WERI-Rb-1 (cell line): Measurements from ENCODE around the gene PIPOX.

Experiments
- DNase-seq: peaks from one replicate; pipeline ENCODE4 v3.0.0-alpha.2; 2020
- H3K27ac ChIP-seq: fragments of 250-450 bp; sonication (Bioruptor Pico); 2 replicates; pipeline ENCODE4 v1.5.1; 2020; ENCODE audit warnings: mild to moderate bottlenecking, moderate library complexity
- H3K27me3 ChIP-seq: fragments of 250-450 bp; sonication (Bioruptor Pico); 2 replicates; pipeline ENCODE4 v1.5.1; 2021; ENCODE audit warnings: mild to moderate bottlenecking, low read depth, moderate library complexity; ENCODE audit not compliant: insufficient read depth, severe bottlenecking
- H3K36me3 ChIP-seq: fragments of 250-450 bp; sonication (Bioruptor Pico); 2 replicates; pipeline ENCODE4 v1.5.1; 2020; ENCODE audit warnings: mild to moderate bottlenecking, moderate library complexity
- H3K4me3 ChIP-seq: 2 replicates; pipeline ENCODE4 v1.5.1; 2011; ENCODE audit warnings: low read depth, mild to moderate bottlenecking, control low read depth, low read length
- H3K9me3 ChIP-seq: fragments of 250-450 bp; sonication (Bioruptor Pico); 2 replicates; pipeline ENCODE4 v1.5.1; 2021; ENCODE audit warnings: mild to moderate bottlenecking, moderate library complexity; ENCODE audit not compliant: severe bottlenecking
- CTCF ChIP-seq: IDR thresholded peaks from 2 replicates; pipeline ENCODE4 v1.5.1; 2011; ENCODE audit warnings: low read depth, mild to moderate bottlenecking, control low read depth, inconsistent platforms, low read length

Gene PIPOX

DNA sequence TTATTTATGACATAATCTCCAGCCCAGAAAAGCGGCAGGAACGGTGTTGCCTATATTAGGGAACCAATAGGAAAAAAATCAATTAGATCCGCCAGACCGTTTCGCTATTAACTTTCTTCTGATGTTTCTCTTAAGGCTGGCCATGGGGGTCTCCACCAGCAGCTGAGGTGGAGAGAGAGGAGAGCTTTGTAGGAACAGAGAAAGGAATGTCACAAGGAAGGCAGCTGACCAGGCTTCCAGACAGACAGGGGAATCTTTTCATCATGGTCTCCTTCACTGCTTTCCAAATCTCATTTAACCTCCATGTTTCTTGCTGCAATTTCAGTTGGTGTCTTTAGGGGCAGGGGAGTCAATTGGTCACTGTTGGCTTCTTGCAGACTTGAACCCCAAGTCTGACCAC lies 28.2 kb upstream of the PIPOX start:
- Histone ChIP-seq H3K4me3 (no peak overlapping the region), H3K27me3 (no peaks in the 10 kb centered on the region), H3K27ac (peak overlapping the region; percentile 27)

GRCh38 chr17:29016345-29017210 lies 26.4 kb upstream of the PIPOX start:
- no peak for TF ChIP-seq CTCF
- Histone ChIP-seq H3K27ac (peak overlapping the region; percentile 51), H3K4me3 (no peak overlapping the region), H3K9me3 (no peaks in the 10 kb centered on the region), H3K36me3 (no peaks in the 10 kb centered on the region), H3K27me3 (no peaks in the 10 kb centered on the region)
- peak; percentile 44 for DNase-seq

More for the DNA sequence above, 28.2 kb upstream of the PIPOX start:
- no peak for TF ChIP-seq CTCF
- Histone ChIP-seq H3K36me3 (no peaks in the 10 kb centered on the region), H3K9me3 (no peaks in the 10 kb centered on the region)
- no peak for DNase-seq

GRCh38 chr17:29018788-29019474 lies 24.0 kb upstream of the PIPOX start:
- no peaks in the 10 kb centered on the region for H3K9me3 ChIP-seq

DNA sequence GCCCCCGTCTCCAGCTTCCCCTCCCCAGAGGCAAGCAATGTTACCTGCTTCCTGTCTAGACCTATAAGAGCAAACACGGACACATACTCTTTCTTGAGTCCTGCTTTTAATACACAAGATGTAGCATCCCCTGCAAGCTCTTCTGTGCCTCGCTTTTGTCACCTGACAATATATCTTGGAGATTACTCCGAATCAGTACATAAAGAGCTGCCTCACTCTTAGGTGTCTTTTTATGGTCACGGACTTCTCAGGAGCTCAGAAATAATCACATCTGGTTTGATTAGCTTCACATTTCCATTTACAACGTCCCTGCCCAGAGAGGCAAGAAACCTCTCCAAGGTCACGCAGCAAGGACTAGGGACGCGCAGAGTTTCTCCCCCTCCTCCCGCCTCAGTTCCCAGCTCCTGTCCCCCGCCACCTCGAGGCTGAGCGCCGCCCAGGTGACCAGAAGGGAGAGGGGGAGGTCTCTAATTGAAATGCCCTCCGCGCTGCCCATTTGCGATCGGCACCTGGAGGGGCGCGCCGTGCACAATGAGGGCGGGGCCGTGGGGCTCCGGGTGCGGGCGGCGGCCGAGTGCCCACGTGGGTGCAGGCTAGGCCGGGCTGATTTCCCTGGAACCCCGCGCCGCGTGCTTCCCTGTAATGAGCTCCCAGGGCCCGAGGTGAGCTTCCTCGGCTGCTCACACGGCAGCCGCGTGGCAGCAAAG lies 23.3 kb upstream of the PIPOX start:
- Histone ChIP-seq H3K36me3 (no peaks in the 10 kb centered on the region), H3K4me3 (no peak overlapping the region), H3K27ac (no peak overlapping the region), H3K9me3 (no peaks in the 10 kb centered on the region), H3K27me3 (no peaks in the 10 kb centered on the region)
- DNase-seq = no peak
- TF ChIP-seq CTCF = no peak

More at GRCh38 chr17:29018788-29019474, 24.0 kb upstream of the PIPOX start:
- Histone ChIP-seq H3K27me3 (no peaks in the 10 kb centered on the region), H3K36me3 (no peaks in the 10 kb centered on the region), H3K27ac (no peak overlapping the region), H3K4me3 (no peak overlapping the region)
- TF ChIP-seq CTCF = no peak
- no peak for DNase-seq

DNA sequence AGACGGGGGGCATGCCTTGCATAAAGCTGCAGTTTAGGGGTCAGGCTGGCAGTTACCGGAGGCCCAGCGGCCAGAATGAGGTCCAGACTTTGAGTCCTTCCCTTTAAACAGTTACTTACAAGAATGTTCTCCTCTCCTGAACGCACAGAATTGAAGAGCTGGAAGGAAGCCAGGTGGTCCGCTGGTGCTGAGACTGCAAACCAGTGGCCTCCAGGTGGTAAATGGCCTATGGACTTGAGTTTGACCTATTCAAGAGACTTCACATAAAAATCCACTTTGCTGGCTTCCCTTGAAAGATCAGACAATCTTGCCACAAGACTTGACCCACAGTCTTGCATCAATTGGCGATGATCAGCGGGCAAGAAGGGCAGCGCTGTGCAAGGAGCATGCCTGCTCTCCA lies 22.4 kb upstream of the PIPOX start:
- Histone ChIP-seq H3K4me3 (no peak overlapping the region), H3K36me3 (no peaks in the 10 kb centered on the region), H3K27me3 (no peaks in the 10 kb centered on the region), H3K9me3 (no peaks in the 10 kb centered on the region), H3K27ac (no peak overlapping the region)
- no peak for TF ChIP-seq CTCF
- DNase-seq = no peak
